HG02884 (cell line): ENCODE measurements around the gene COL6A2.

Experiments
- ATAC-seq: cut with Tn5 transposase; IDR thresholded peaks from one replicate; pipeline ENCODE4 v1.9.1; 2021; ENCODE audit warnings: mild to moderate bottlenecking, moderate library complexity; ENCODE audit not compliant: unreplicated experiment

COL6A2 gene

GRCh38 chr21:46153247-46154154 lies 55.6 kb downstream of the COL6A2 start:
- ATAC-seq = no peak

DNA sequence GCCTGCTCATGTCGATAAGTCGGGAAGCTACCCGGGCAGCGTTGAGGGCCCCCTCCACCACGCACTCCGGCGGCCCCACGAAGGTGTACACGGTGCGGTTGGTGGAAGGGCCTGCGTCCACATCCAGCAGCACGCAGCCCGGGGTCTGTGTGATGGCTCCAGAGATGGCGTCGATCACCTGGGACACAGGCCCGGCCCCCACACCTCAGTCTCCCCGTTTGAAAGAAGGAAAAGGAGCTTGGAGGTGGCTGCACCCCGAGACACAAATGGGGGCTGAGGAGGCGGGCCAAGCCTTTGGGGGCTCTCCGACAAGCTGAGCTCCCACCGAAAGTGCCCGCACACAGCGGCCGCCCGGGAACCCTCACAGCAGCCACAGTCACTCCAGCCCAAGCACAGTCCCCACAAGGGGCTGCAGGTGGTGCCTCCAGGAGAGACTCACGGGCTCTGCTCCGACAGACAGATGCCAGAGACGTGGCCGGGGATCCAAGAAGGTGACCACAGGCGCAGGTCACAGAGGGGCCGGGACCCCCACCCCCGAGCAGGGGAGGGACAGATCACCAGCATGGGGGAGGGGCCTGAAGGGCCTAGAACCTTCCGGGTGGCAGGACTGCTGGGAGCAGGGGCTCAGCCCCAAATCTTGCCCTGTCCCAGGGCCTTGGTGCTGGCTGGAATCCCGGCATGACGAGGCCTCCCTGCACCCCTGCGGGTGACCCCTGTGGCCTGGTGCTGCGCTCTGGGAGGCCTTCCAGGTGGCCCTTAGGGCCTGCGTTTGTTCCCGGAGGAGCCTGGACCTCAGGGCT lies 56.4 kb downstream of the COL6A2 start:
- ATAC-seq = no peak

DNA sequence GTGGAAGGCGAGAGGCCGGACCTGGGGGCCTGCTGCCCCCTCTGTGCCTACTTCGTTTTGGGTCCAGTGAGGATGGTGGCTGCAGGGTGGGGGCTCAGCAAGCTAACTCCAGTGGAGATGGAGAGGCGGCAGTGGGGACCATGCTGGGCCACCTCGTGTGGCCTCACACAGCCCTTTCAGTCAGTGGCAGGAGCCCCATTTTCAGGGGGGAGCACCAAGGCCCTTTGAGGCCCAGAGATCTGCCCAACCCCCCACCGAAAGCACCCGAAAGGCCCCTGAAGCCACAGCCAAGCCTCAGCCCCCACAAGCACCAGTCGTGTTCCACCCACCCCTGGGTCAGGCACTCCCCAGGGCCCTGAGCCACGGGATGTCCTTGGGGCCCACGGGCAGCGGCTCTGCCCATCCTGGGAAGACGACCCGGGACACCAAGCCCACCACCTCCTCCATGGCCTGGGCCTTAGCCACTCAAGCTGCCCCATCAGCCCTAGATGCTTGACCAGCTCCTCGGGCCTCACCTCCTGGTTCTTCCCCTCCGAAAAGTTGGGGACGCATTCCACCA lies 57.1 kb downstream of the COL6A2 start:
- ATAC-seq = no peak

- ATAC-seq = no peak
These were observed 57.8 kb downstream of the COL6A2 start, which contains the start of gene FTCD for GRCh38 chr21:46155514-46156377. FTCD (minus strand) TSS chr21:46155579; CDS start chr21:46155523, 56 bp downstream.

DNA sequence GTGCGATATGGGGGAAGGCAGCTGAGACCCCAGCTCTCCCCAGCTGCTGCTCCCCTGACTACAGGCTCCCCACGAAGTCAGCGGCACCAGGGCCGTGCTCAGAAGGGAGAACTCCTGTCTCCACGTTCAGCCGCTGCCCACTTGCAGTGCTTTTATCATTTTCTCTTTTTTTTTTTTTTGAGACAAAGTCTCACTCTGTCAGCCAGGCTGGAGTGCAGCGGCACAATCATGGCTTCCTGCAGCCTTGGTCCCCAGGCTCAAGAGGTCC lies 58.4 kb downstream of the COL6A2 start:
- no peak for ATAC-seq

DNA sequence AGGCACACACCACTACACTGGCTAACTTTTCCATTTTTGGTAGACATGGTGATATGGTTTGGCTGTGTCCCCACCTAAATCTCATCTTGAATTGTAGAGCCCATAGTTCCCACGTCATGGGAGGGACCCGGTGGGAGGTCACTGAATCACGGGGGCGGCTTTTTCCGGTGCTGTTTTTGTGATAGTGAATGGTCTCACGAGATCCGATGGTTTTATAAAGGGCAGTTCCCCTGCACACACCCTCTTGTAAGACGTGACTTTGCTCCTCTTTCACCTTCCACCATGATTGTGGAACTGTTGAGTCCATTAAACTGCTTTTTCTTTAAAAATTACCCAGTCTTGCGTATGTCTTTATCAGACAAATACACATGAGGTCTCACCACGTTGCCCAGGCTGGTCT lies 58.8 kb downstream of the COL6A2 start:
- ATAC-seq = no peak

GRCh38 chr21:46157396-46157986 lies 59.6 kb downstream of the COL6A2 start:
- ATAC-seq = no peak

- no peak for ATAC-seq
These were observed 60.1 kb downstream of the COL6A2 start for GRCh38 chr21:46157987-46158451.

DNA sequence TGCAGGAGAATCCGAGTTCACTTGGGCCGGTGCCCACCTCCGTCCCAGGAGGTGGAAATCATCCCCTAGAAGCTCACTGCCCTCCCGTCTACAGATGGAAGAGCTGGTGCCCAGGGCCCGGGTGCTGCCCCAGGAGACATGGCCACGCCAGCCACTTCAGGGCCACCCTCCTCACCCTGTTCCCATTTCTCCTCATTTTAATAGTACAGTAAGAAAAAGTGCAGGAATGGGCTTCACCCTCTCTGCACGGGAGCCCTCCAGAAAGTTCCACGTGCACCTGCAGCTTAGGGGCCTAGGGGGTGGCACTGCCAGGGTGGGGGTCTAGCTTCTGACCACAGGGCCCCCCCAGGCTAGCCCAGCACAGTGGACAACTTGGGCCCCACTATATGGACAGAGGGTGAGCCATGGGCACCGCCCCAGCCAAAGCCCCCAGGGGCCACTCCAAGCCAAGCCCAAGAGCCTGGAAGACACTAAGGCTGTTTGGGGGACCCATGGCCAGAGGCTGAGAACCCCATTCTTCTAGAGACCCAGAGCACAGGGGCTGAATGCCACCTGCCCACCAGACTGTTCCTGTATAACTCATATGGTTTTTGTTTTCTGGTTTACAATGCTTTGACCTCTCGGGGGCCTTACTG lies 60.9 kb downstream of the COL6A2 start:
- no peak for ATAC-seq

DNA sequence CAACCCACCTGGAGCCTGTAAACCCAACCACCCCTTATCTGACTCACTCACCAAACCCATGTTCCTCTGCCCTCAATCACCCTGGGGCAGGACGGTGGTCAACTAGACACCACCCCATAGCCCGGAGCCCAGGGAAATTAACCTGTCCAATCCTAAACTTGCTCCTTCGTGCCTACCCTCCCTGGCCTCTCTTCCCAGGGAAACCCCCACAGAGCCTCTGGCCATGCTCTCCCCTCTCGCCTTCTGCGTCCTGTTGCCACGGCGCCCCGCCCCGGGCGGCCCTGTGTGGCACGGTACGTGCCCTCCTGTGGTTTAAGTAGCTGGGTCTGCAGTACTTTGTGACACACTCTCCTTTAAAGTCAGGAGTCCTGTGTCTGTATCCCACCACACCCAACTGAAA lies 61.5 kb downstream of the COL6A2 start:
- no peak for ATAC-seq

DNA sequence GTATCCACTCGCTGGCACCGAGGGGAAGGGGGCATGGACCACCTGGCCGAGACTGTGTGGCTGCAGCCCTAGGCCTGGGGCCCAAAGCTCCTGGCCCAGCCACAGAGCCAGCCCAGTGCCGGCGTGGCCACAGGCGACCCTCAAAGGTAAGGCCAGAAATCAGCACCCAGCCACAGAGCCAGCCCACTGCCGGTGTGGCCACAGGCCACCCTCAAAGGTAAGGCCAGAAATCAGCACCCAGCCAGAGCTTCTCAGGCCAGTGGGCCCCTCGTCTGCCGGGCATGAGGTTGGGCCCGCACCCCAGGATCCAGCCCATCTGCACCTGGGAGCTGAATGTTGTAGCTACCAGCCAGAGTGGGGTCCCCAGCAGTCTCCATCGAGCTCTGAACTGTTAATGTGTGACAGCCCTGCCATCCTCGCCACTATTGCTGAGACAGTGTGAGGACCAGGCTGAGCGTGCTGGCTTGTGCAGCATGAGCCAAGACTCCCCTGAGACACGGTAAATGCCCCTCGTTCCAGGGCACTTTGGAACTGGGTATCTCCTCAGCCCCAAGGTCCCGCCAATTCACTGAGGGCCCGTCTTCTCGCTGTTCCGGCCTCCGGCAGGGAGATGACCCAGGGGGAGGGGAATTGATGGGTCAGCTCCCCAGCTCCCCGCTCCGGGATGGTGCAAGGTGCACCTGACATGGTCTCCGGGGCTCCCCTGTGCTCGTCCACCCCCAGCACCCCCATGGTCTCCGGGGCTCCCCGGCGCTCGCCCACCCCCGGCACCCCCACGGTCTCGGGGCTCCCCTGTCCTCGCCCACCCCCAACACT lies 62.1 kb downstream of the COL6A2 start:
- no peak for ATAC-seq

DNA sequence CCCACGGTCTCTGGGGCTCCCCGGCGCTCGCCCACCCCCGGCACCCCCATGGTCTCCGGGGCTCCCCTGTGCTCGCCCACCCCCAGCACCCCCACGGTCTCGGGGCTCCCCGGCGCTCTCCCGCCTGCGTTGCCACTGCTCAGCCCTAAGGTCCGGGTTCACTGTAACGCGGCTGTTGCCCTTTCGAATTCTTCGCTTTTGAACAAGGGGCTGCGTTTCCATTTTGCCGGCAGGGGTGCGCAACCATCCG lies 62.7 kb downstream of the COL6A2 start:
- no peak for ATAC-seq

GRCh38 chr21:46160907-46161632 lies 63.2 kb downstream of the COL6A2 start:
- no peak for ATAC-seq

- ATAC-seq = no peak
These were observed 64.0 kb downstream of the COL6A2 start for GRCh38 chr21:46161633-46162592.

- ATAC-seq = no peak
These were observed 65.5 kb downstream of the COL6A2 start for GRCh38 chr21:46163380-46163779.

DNA sequence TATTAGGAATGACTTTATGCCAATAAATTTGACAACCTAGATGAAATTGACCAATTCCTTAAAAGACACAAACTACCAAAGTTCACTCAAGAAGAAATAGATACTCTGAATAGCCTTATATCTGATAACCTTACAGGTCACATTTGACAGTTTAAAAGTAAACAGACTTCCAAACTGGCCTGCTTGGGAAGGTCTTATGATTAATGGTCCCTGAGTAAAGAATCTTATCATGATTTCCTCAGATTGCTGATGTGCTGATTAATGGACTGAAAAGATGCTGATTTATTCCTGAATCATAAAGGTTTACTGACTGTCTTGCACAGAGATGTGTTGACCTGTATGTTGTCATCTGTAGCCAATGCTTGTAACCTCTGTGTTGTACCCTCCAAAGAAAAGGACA lies 67.2 kb downstream of the COL6A2 start:
- ATAC-seq = no peak

DNA sequence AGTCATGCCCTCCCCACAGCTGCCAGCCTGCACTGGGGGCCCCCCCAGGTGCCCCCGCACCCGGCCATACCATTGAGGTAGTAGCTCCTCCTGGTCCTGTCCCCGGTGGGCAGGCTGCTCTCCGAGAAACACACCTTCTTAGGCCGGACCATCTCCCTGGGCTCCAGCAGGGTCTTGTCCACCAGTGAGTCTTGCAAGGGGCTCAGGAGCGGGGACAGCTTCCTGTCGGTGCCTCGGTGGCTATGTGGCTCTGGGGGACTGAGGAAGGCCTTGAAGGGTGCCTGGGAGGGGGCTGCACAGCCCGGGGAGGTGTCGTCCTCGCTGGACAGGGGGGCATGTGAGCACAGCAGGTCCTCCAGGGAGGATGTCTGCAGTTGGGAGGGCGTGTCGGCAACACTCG lies 70.3 kb downstream of the COL6A2 start:
- no peak for ATAC-seq
